ENCODE data around the gene ANGPTL2. TPM values are rescaled to one million over a fixed set of nuclear protein-coding genes. Genes with fewer than 3 reads are reported as not detected.
"Not testable (repeated sequence)": the region's sequence is repeated elsewhere in the genome, so short reads cannot be mapped to it uniquely, and the experiment has no call there.

ANGPTL2 gene
- 25.5 and 52.3 TPM in 2 replicates for total RNA-seq

- no peak for DNase-seq (ENCODE audit: extremely low read depth, low read depth, low spot score)
Observed at GRCh38 chr9:127122176-127123063, at the start of gene ANGPTL2. Gene ANGPTL2, minus strand, starts transcription at chr9:127122635. Its CDS starts 13,904 bp downstream, at chr9:127108731.

GRCh38 chr9:127171348-127171747 lies 48.9 kb upstream of the ANGPTL2 start:
- not testable (repeated sequence) for DNase-seq (ENCODE audit: extremely low read depth, low read depth, low spot score)

- no peak for DNase-seq (ENCODE audit: extremely low read depth, low read depth, low spot score)
Observed at GRCh38 chr9:127170652-127171051, 48.2 kb upstream of the ANGPTL2 start.

GRCh38 chr9:127170103-127170502 lies 47.7 kb upstream of the ANGPTL2 start:
- no peak for DNase-seq (ENCODE audit: extremely low read depth, low read depth, low spot score)

- no peak for DNase-seq (ENCODE audit: extremely low read depth, low read depth, low spot score)
Observed at GRCh38 chr9:127169575-127169883, 47.1 kb upstream of the ANGPTL2 start.

- DNase-seq (ENCODE audit: extremely low read depth, low read depth, low spot score), result no peak
Observed at GRCh38 chr9:127168756-127169574, 46.5 kb upstream of the ANGPTL2 start.

- no peak for DNase-seq (ENCODE audit: extremely low read depth, low read depth, low spot score)
Observed at GRCh38 chr9:127167560-127168326, 45.3 kb upstream of the ANGPTL2 start.

GRCh38 chr9:127166651-127167524 lies 44.5 kb upstream of the ANGPTL2 start:
- no peak for DNase-seq (ENCODE audit: extremely low read depth, low read depth, low spot score)

- no peak for DNase-seq (ENCODE audit: extremely low read depth, low read depth, low spot score)
Observed at GRCh38 chr9:127166111-127166510, 43.7 kb upstream of the ANGPTL2 start.

GRCh38 chr9:127165116-127165515 lies 42.7 kb upstream of the ANGPTL2 start:
- DNase-seq (ENCODE audit: extremely low read depth, low read depth, low spot score), result no peak

- DNase-seq (ENCODE audit: extremely low read depth, low read depth, low spot score), result peak; percentile 78
Observed at GRCh38 chr9:127163409-127163808, 41.0 kb upstream of the ANGPTL2 start.

- no peak for DNase-seq (ENCODE audit: extremely low read depth, low read depth, low spot score)
Observed at GRCh38 chr9:127162864-127163365, 40.5 kb upstream of the ANGPTL2 start.

- no peak for DNase-seq (ENCODE audit: extremely low read depth, low read depth, low spot score)
Observed at GRCh38 chr9:127162046-127162863, 39.8 kb upstream of the ANGPTL2 start.

GRCh38 chr9:127161081-127161624 lies 38.7 kb upstream of the ANGPTL2 start:
- DNase-seq (ENCODE audit: extremely low read depth, low read depth, low spot score), result no peak

- DNase-seq (ENCODE audit: extremely low read depth, low read depth, low spot score), result no peak
Observed at GRCh38 chr9:127159949-127160610, 37.6 kb upstream of the ANGPTL2 start.

- DNase-seq (ENCODE audit: extremely low read depth, low read depth, low spot score), result no peak
Observed at GRCh38 chr9:127159325-127159801, 36.9 kb upstream of the ANGPTL2 start.

- DNase-seq (ENCODE audit: extremely low read depth, low read depth, low spot score), result no peak
Observed at GRCh38 chr9:127158786-127159324, 36.4 kb upstream of the ANGPTL2 start.

All from glomerular endothelial cell (primary cell).